Lung (tissue), 12 donors: ENCODE data around the gene ELOVL5. TPM values are rescaled to one million over a fixed set of nuclear protein-coding genes. Genes with fewer than 3 reads are reported as not detected.

Experiments
- ATAC-seq: fragments of 200-7000 bp; cut with Tn5 transposase; one replicate; pipeline ENCODE4 v1.9.1; 2020; ENCODE audit warnings: moderate number of reproducible peaks; ENCODE audit not compliant: insufficient read depth, low FRiP score
- DNase-seq, 3 donors: peaks; one replicate each; pipeline ENCODE4 v3.0.0-alpha.2; 2013 to 2017
- H3K27ac ChIP-seq, 2 donors: one replicate each; pipeline ENCODE4 v1.5.1; 2013; ENCODE audit warnings: mild to moderate bottlenecking in 2 of 2, moderate library complexity in 2 of 2, control low read depth in 1 of 2, inconsistent platforms in 1 of 2, low read depth in 1 of 2, low read length in 1 of 2
- H3K27me3 ChIP-seq, 3 donors: one replicate each; pipeline ENCODE4 v1.5.1; 2013; ENCODE audit warnings: low read length in 2 of 3; ENCODE audit not compliant: control insufficient read depth in 3 of 3, insufficient read depth in 3 of 3
- H3K36me3 ChIP-seq, 4 donors: one replicate each; pipeline ENCODE4 v1.5.1; 2013; ENCODE audit warnings: low read length in 4 of 4, mild to moderate bottlenecking in 1 of 4, moderate library complexity in 1 of 4; ENCODE audit not compliant: control insufficient read depth in 4 of 4, insufficient read depth in 4 of 4
- H3K4me1 ChIP-seq, 5 donors: one replicate each; pipeline ENCODE4 v1.5.1; 2013; ENCODE audit warnings: low read length in 5 of 5, mild to moderate bottlenecking in 2 of 5, moderate library complexity in 1 of 5; ENCODE audit not compliant: control insufficient read depth in 5 of 5, insufficient read depth in 5 of 5
- H3K4me3 ChIP-seq: one replicate; pipeline ENCODE4 v1.5.1; 2013; ENCODE audit warnings: mild to moderate bottlenecking, control low read depth, moderate library complexity
- H3K9ac ChIP-seq, 2 donors: one replicate each; pipeline ENCODE4 v1.5.1; 2013; ENCODE audit warnings: low read length in 2 of 2, control low read depth in 1 of 2; ENCODE audit not compliant: insufficient read depth in 1 of 2
- H3K9me3 ChIP-seq, 4 donors: one replicate each; pipeline ENCODE4 v1.5.1; 2013; ENCODE audit warnings: low read length in 3 of 4, mild to moderate bottlenecking in 1 of 4, moderate library complexity in 1 of 4; ENCODE audit not compliant: control insufficient read depth in 4 of 4, insufficient read depth in 3 of 4
- WGBS, 2 donors: extraction: QIAGEN DNeasy Blood & Tissue Kit; methylation state at CpG; one replicate each; pipeline ENCODE4 v1.1.7; 2013; 5-methylcytosine and 5-hydroxymethylcytosine counted together
- polyA plus RNA-seq, 2 donors: library from polyadenylated mRNA; stranded (reverse); fragments of 200-250 nt; gene quantifications; one replicate each; pipeline ENCODE4 v1.2.1, GENCODE V29; 2013
- total RNA-seq, 2 donors: library from RNA; depleted of rRNA in 1 of 2; stranded (reverse); fragments of >200 nt in 1 of 2; gene quantifications; one replicate each; pipeline ENCODE4 v1.2.1, GENCODE V29; 2014 to 2021
- TF ChIP-seq, protein P1 (sequence below): IDR thresholded peaks from 2 replicates; pipeline ENCODE4 v1.5.1; 2012; ENCODE audit warnings: mild to moderate bottlenecking; ENCODE audit errors: control extremely low read depth, extremely low read depth
- donor health status: control.
- donor health status: control.
- donor health status: Bipolar disorder and iron deficiency.
- donor health status: healthy.
- donor health status: DM: yes; HTN: yes; CAD: no.

Gene ELOVL5
- total and polyA plus RNA-seq, 4 donors, result 37.7 to 95.6 (median 89.9) TPM

DNA sequence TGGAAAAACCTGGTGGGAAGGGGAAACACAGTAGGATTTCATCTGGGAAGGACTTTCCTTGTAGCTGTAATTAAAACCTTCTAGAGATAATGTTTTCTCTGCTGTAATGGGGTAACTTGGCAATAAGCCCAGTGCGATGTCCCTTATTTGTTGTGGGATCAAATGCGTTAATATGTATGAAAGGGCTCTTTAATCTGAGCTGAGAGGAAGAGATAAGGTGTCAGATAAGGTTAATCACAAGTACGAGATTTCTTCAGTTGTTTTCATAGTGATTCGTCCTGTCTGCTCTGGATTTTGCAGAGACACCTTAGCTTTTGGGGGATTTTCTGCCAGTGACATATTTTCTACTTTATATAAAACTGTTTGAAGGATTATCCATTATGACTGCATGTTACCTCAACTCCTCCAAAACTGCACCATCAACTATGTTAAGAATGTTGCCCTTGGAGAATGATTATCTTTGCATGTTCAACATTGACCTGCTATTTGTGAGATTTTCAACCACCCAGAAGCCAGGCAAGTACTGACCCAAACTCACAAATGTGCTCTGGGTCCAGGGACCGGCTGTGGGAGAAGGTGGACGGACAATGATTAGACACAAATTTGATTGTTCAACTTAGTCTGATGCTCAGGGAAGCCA, 21.2 kb upstream of the ELOVL5 start:
- Histone ChIP-seq H3K27ac (no peak overlapping the region), H3K27me3 (no peaks in the 10 kb centered on the region), H3K9me3 (no peaks in the 10 kb centered on the region), H3K36me3 (no peaks in the 10 kb centered on the region), H3K9ac (no peak overlapping the region), H3K4me1 (peaks cover 0 to 5% (median 0%) of the 10 kb centered on the region in 5 donors), H3K4me3 (no peak overlapping the region)
- WGBS, 2 donors, result 63 to 71% methylated on average over 6 of the region's 6 CpGs
- TF ChIP-seq, protein P1, sequence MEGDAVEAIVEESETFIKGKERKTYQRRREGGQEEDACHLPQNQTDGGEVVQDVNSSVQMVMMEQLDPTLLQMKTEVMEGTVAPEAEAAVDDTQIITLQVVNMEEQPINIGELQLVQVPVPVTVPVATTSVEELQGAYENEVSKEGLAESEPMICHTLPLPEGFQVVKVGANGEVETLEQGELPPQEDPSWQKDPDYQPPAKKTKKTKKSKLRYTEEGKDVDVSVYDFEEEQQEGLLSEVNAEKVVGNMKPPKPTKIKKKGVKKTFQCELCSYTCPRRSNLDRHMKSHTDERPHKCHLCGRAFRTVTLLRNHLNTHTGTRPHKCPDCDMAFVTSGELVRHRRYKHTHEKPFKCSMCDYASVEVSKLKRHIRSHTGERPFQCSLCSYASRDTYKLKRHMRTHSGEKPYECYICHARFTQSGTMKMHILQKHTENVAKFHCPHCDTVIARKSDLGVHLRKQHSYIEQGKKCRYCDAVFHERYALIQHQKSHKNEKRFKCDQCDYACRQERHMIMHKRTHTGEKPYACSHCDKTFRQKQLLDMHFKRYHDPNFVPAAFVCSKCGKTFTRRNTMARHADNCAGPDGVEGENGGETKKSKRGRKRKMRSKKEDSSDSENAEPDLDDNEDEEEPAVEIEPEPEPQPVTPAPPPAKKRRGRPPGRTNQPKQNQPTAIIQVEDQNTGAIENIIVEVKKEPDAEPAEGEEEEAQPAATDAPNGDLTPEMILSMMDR, result no peak
- DNase-seq (no peak), ATAC-seq (no peak)

DNA sequence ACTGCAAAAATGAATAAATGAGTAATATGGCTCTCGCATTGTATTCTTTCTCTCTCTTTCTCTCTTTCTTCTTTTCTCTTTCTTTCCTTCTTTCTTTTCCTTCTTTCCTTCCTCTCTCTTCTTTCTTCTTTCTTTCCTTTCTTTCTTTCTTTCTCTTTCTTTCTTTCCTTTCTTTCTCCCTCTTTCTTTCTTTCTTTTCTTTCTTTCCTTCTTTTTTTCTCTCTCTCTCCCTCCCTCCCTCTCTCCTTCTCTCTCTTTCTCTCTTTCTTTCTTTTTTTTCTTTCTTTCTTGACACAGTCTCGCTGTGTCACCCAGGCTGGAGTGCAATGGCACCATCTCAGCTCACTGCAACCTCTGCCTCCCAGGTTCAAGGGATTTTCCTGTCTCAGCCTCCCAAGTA, 20.3 kb upstream of the ELOVL5 start:
- H3K4me3 ChIP-seq, result no peak overlapping the region
- WGBS, 2 donors, result 91 to 95% methylated on average over 2 of the region's 2 CpGs
- DNase-seq, result no peak
- TF ChIP-seq, protein P1, result no peak
- peaks cover 0 to 5% (median 0%) of the 10 kb centered on the region in 5 donors for H3K4me1 ChIP-seq
- H3K27me3 ChIP-seq, result no peaks in the 10 kb centered on the region
- no peak for ATAC-seq
- no peak overlapping the region for H3K9ac ChIP-seq
- H3K9me3 ChIP-seq, result no peaks in the 10 kb centered on the region
- no peak overlapping the region for H3K27ac ChIP-seq
- no peaks in the 10 kb centered on the region for H3K36me3 ChIP-seq

DNA sequence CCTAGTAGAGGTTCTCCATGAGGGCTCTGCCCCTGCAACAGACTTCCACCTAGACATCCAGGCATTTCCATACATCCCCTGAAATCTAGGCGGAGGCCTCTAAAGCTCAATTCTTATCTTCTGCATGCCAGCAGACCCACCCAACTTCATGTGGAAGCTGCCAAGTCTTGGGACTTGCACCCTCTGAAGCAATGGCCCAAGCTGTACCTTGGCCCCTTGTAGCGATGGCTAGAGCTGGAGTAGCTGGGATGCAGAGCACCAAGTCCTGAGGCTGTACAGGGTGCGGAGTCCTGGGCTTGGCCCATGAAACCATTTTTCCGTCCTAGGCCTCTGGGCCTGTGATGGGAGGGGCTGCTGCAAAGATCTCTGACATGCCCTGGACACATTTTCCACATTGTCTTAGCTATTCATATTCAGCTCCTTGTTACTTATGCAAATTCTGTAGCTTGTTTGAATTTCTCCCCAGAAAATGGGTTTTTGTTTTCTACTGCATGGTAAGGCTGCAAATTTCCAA, 17.4 kb upstream of the ELOVL5 start:
- H3K36me3 ChIP-seq, result no peaks in the 10 kb centered on the region
- H3K4me1 ChIP-seq, result peaks cover 0 to 5% (median 0%) of the 10 kb centered on the region in 5 donors
- 97% methylated on average over 4 of the region's 4 CpGs for WGBS, 2 donors
- TF ChIP-seq, protein P1, result no peak
- no peak overlapping the region for H3K4me3 ChIP-seq
- no peak overlapping the region for H3K9ac ChIP-seq
- no peak overlapping the region for H3K27ac ChIP-seq
- DNase-seq (no peak), ATAC-seq (no peak)
- H3K9me3 ChIP-seq, result no peaks in the 10 kb centered on the region
- H3K27me3 ChIP-seq, result no peaks in the 10 kb centered on the region
